ENCODE measurements around the gene SH3RF2.

GRCh38 chr5:145984072-145984471, 47.7 kb downstream of the SH3RF2 start:
- no peak for TF ChIP-seq CTCF (IDR thresholded peaks at IDR 0.05; ENCODE audit: low read depth, low read length)
- TF ChIP-seq EZH2phosphoT487 (IDR thresholded peaks at IDR 0.05; ENCODE audit: low read depth) = no peak
